HG02840 (cell line): ENCODE measurements around the gene HIGD1A.

Experiments
- ATAC-seq: cut with Tn5 transposase; IDR thresholded peaks from one replicate; pipeline ENCODE4 v1.9.1; 2021; ENCODE audit warnings: mild to moderate bottlenecking, moderate library complexity, moderate number of reproducible peaks; ENCODE audit not compliant: unreplicated experiment, low FRiP score

HIGD1A gene

DNA sequence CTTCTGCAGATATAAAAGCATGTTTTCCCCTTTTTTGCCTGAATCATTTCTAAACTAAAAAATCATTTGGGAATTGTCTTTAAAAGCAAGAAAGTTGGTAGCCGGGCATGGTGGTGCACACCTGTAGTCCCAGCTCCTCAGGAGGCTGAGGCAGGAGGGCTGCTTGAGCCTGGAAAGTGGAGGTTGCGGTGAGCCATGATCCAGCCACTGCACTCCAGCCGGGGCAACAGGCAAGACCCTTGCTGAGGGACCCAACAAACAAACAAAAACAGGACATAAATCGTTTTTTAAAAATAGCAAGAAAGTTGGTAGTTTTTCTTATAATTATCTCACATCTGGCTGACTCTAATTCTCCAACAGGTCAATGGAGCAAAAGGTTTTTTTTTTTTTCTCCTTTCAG, 2.5 kb downstream of the HIGD1A start:
- no peak for ATAC-seq

DNA sequence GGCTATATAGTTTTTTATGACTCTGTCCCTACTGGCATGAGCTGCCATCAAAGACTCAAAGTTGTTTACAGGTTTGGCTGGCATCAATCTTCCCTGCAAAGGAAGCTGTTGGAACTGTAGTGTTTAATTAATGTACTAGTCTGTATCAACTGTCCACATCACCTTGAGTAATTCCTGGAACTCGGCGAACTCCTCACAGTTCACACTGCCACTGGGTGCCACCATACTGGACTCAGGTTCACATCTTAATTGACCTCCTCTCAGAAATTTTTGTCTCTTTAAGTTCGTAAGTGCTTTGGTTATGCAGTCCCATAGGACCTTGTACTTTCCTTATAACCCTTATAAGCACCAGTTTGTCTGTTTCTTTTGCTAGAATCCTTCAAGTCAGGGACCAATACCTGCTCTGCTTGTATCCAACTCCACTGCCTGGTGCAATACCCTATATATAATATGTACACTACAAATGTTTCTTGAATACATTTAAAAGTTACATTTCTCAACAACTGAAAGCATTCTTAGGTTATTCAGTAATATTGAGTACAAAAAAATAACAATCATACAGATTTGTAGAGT, 3.2 kb downstream of the HIGD1A start:
- no peak for ATAC-seq

DNA sequence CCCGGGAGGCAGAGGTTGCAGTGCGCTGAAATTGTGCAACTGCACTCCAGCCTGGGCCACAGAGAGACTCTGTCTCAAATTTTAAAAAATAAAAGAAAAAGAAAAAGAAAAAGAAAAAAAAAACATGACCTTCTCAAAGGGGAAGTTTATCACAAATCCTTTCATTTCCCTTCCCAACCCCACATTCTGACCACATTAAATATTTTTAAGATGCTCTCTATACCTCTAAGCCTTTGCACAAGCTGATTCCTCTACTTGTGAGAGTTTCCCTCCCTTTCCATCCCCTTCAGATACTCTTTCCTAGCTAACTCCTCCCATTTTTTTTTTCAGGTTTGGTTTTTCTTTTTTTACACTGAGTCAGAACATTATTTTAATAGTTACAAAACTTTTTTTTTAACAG, 4.0 kb downstream of the HIGD1A start:
- no peak for ATAC-seq

DNA sequence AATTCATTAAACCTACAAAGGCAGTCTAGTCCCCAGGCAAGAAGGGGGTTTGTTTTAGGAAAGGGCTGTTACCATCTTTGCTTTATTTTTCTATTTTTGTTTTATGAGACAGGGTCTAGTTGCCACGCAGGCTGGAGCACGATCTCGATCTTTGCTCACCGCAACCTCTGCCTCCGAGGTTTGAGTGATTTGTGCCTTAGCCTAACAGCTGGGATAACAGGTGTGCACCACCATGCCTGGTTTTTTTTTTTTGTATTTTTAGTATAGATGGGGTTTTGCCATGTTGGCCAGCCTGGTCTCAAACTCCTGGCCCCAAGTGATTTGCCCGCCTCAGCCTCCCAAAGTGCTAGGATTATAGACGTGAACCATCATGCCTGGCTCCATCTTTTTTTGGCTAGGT, 4.9 kb downstream of the HIGD1A start:
- no peak for ATAC-seq

DNA sequence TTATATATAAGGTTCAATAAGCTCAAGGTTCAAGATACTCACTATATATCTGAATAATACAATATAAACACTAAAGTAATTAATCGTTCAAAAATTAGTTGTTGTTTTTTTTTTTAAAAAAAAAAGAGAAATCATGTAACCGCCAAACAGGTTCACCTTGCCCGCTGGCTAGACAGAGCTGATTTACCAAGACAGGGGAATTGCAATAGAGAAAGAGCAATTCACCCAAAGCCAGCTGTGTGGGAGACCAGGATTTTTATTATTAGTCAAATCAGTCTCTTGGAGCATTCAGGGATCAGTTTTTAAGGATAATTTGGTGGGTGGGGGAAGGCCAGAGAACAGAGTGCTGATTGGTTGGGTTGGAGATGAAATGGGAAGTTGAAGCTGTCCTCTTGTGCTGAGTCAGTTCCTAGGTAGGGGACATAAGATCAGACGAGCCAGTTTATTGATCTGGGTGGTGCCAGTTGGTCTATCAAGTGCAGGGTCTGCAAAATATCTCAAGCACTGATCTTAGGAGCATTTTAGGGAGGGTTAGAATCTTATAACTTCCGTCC, 7.9 kb downstream of the HIGD1A start:
- ATAC-seq, result no peak

DNA sequence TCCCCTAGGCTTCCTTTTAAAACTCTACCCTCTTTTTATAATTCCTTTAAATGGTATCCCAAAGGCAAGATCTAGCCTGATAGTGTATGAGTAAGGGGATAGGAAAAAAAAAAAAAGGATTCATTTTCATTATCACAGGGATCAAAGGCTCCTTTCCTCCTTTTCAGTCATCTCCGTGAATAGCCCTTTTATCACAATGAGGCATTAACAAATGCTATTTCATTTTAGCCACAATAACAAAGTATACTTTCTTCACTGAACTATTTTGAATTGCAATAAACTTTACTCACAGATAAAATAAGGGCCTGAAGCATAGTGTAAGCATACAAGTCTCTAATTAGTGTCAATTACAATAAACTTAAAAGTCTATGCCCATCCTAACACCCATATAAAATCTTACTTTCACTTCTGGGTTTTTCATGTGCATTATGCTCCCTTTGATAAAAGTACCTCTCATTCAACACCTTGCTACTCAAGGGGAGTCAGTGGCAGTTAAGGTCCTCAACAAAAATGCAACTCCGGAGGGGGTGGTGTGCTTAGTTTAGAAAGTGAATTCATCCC, 8.6 kb downstream of the HIGD1A start:
- no peak for ATAC-seq

DNA sequence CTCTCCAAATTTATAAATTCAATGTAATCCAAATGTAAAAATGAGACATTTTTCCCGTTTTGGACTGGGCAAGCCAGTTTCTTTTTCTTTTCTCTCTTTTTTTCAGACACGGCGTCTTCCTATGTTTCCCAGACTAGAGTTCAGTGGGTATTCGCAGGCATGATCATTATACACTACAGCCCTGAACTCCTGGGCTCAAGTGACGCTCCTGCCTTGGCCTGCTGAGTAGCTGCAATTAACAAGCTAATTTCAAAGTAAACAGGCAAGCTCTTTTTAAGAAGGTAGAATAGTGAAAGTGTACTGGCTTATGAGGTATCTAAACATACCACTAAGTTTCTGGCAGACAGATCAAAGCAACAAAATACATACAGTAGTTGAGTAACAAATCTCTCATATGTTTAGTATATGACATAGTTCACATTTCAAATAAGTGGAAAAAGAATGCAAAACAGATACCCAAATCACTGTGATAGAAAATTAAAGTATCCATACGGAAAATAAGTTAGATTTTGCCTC, 13.5 kb downstream of the HIGD1A start:
- ATAC-seq, result no peak

DNA sequence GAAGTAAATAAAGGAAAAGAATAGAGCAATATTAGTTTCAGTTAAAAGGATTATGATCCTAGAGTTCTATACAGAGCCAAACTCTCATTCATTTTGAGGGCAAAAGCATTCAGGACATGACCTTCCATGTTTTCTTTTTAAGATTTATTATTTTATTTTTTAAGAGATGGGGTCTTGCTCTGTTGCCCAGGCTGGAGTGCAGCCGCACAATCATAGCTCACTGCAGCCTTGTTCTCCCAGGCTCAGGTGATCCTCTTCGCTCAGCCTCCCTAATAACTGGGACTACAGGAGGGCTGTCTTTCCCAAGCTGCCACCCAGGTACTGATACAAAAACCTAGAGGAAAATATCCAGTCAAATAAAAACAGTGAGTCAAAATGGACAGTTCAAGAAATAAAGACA, 17.7 kb downstream of the HIGD1A start:
- ATAC-seq, result no peak

DNA sequence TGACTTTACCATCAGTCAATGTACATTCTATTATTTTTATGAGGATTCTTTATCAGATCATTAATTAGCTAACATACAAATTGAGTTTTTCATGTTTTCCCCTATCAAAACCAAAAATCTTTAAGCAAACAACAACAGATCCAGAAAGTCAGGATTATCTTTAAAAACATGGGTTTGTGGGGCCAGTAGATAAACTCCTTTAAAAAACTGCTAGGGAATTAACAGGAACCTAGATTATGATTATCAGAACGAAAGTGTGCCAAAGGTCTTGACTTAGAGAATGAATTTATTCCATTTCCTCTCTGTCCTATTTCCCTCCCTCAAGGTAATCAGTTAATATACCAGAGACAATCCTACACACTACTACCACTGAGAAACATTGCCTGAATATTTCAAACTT, 18.1 kb downstream of the HIGD1A start:
- ATAC-seq, result no peak

DNA sequence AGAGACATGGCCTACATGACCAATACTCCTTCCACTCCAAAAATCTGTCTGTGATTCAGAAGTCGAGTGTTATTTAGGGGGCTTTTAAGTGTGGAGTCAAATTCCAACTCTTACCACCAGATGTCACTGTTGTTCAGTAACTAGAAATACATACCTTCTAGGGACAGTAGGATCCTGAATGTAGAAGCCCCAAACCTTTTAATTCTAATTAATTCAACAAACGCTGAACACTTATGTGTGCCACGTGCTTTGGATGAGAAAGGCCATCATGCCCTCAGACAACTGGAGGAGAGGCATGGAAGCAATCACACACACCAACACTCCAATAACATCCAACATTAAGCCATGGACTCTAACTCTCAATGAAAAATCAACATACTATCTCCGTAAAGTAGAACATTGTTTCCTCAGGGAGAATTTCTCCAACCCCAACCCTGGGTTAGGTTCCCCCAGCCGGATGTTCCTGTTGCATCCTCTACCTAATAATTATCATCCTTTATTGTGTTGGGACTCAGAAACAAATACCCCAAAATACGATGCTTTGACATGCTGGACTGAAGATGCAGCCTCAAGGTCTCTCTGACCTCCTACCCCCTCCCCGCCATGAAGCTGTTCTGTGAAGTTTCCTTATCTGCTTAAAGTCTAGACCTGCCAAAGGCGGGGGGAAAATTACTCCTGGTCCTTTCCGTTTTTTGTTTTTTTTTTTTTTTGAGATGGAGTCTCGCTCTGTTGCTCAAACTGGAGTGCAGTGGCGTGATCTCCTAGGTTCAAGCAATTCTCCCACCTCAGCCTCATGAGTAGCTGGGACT, 23.2 kb downstream of the HIGD1A start:
- ATAC-seq, result peak; percentile 58

DNA sequence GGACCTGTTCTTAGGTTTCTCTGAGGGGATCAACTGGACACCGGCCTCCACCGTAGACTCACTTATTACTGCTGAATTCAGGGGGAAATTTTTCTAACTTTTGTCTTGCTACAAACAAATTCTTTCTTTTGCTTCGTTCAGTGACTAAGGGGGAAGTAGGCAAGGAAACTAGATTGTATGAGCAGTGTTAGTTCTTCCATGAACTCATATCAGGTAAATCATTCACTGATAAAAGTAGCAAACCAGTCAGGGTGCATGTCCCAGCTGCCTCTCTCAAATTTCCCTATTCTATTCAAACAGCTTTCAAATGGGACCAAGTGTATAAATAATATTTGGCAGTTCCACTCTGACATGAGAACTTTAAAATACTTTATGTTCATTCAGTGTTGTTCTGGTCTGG, 23.9 kb downstream of the HIGD1A start:
- ATAC-seq, result peak; percentile 8

DNA sequence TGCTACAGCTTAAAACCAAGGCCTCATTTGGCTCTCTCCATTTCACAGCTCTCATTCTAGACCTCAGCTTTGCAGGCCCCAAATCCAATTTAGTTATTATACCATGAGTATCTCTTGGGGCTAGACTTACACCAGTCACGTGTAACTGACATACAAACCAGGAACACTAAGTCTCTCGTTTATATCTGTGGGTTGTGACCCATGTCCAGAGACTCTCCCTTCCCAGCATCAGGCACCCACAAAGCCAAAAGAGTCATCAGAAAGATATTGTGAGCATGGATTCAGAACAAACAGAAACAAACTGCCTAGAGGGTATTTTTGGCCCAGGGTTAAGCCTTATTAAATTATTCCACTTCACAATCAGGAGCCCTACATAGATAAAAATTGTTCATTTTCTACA, 25.6 kb downstream of the HIGD1A start:
- ATAC-seq, result no peak

DNA sequence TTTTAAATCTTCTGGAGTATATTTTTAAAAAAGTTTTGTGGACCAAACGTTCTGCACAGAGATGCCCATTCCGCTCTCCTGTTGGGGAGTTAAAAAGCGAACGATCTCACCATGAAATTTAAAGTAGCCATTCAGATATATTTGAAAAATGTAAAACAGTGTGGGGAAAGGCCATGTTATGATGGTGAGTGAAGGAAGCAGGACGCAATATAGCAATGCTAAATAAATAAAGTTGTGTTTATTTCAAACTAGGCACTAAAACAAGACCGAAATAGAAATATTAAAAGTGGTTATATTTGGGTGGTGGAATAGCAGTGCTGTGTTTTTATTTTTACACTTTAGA, 30.9 kb downstream of the HIGD1A start:
- peak; percentile 4 for ATAC-seq

DNA sequence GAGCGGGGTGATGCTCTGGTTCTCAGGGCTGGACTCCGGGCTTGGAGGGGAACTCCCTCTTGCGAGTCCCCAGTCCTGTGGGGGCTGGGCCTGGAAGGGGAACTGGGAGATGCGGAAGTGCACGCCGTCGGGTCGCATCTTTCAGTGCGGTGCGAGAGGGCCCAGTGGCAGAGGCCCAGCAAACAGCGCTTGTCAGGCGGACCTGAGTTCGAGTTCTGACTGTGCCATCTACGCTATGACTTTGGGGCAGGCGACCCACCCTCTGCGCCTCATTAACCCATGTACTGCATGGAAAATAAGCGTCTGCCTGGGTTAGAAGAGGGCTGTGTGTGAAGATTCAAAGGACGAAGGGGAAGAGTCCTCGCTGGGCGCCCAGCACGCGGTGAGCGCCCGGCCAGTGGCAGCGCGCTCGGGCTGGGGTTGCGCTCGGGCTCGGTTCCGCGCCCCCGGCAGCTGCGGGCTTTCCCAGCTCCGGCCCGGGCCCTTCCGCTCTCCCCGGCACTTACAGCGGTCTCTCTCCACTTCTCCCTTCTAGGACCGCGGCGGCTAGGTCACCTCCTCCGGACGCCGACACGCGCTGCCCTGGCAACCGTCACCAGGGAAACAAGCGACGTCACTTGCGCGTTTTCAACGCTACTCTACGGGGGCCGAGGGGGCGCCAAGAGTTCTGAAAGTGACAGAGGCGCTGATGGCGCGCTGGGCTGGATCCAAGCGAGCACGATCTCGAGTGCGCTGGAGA, 31.5 kb downstream of the HIGD1A start, which contains the start of gene CCDC13:
Gene CCDC13 (minus strand): TSS at position 584 of the 739 bp plus-strand sequence. CDS start 14,908 bp downstream, outside the sequence.
- peak; percentile 99 for ATAC-seq

DNA sequence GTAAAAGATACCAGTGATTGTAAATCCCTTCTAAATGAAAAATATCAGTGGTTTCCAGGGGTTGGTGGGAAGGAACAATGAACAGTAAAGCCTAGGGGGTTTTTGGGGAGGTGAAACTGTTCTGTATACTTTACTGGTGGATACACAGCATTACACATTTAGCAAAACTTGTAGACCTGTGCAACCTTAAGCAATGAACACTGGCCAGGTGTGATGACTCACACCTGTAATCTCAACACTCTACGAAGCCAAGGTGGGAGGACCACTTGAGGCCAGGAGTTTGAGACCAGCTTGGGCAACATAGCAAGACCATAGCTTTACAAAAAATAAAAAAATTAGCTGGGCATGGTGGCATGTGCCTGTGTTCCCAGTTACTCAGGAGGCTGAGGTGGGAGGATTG, 33.0 kb downstream of the HIGD1A start:
- no peak for ATAC-seq

DNA sequence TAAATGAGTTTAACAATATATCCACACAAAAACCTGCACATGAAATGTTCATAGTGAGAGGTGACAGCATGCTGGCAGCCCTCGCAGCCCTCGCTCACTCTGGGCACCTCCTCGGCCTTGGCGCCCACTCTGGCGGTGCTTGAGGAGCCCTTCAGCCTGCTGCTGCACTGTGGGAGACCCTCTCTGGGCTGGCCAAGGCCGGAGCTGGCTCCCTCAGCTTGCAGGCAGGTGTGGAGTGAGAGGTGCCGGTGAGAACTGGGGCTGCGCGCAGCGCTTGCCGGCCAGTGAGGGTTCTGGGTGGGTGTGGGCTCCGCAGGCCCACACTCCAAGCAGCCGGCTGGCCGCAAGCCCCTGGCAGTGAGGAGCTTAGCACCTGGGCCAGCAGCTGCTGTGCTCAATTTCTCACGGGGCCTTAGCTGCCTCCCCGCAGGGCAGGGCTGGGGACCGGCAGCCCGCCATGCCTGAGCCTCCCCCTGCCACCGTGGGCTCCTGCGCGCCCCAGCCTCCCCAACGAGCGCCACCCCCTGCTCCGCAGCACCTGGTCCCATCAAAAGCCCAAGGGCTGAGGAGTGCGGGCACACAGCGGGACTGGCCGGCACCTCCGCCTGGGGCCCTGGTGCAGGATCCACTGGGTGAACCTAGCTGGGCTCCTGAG, 34.7 kb downstream of the HIGD1A start:
- ATAC-seq, result no peak

DNA sequence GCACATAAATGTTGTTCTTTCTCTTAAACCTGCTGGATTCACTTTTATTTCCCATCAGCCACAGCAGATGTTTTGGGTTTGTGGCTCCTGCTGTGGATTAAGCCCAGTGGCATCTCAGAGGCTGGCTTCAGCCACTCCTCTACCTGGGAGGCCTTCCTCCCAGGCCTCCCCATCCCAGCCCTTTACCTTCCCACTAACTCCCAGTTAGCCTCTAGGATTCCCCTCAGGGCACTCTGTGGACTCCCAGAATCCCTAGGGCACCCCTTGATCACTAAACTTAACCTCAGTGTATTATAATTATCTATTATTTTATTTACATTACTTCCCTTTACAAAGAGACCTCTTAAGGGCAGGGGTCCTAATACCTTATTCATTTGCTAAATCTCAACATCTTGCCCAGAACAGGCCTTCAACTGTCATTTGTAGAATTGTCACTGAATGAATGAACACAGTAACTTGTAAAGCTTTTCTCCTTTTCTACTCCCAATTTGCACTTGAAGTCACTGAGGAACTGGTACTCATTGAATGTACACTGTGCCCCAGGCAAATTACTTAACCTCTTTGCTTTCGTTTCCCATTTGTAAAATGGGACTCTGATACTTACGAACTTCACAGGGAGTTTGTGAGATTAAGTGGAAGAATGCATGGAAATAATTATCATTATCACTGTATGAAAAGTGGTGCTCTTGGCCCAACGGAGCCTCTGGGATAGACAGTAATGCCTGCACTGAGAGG, 39.6 kb downstream of the HIGD1A start:
- ATAC-seq, result no peak

DNA sequence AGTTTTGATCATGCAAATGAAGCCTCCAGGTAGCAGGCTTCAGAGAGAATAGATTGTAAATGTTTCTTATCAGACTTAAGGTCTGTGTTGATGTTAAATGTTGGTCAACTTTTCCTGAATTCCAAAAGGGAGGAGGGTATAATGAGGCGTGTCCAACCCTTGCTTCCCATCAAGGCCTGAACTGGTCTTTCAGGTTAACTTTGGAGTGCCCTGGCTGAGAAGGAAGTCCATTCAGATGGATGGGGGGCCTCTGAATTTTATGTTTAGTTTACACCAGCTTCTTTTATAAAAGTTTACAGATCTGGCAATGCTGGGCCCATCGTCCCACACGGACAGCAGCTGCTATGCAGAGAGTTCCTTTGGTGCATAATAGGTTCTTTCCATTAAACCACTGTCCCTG, 40.2 kb downstream of the HIGD1A start:
- ATAC-seq, result no peak

DNA sequence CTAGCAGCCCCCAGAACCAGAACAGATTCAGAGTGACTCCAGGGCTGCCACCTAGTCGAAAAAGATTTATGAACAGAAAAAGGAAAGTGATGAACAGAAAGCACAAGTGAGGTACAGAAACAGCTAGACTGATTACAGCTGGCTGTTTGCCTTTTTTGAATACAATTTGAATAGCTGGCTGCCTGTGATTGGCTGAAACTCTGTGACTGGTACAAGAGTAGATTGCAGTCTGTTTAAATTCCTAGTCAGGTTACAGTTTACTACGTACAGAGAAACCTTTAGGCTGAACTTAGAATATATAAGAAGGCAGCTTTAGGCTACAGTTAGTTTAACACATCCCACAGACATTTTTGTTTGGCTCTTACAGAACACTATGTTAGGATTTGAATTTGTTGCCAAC, 41.3 kb downstream of the HIGD1A start:
- no peak for ATAC-seq
